NCI-H1436 treated with DMSO at 0.1 percent for 48 hours (cell line): ENCODE data around the gene PON3.

Experiments
- DNase-seq: peaks from one replicate; lab custom pipeline; 2025; lab: John Stamatoyannopoulos, UW

Gene PON3

DNA sequence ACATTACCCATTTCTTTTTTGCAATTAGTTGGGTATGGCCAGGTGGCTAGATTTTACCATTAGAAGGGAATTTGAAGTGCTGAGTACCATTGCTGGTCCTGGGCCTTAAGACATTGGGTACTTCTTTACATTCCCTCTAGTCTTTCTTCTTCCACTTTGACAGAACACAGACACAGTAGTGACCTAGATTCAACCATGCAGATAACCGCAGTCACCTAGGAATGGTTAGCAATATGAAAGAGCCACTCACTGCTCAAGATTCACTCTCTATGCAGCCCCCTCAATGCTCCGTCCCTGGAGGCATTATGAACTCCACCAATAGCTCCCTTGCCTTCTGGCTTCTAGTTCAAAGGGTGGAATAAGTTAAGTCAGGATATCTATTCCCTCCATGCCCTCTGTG, 55.7 kb downstream of the PON3 start:
- no peak for DNase-seq

DNA sequence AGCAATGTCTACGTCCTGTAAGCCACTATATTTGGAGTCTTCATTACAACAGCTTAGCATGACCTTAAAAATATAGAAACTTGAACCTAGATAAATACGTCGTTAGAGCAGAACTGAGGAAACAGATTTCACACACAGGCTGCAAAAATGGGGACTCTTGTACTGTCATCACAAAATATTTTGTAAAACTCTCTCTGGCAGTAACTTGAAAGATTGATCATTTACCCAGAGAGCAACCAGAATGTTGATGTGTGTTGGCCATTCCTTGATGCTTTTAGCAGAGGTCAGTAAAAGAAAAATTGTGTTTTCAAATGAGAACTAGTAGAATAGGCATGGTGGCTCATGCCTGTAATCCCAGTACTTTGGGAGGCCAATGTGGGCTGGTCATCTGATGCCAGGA, 57.3 kb downstream of the PON3 start:
- DNase-seq = no peak

GRCh38 chr7:95335093-95335492, 61.1 kb downstream of the PON3 start:
- DNase-seq = no peak

DNA sequence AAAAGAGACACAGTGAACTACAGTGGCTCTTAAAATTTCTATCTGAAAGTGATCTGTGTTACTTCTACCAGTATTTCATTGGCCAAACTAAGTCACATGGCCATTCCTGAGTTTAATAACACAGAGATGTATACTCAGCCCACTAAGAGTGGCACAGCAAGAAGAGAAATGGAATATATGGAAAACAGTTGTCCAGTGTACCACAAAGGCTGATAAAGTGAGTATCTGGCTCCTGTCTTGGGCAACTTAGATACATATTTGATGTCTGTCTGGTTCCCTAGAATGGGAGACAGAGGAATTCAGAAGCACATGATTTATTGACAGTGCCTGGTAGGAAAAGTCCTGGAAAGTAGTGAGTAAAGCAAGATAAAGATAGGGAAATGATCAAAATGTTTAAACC, 61.7 kb downstream of the PON3 start:
- DNase-seq = no peak

- no peak for DNase-seq
These were observed 65.2 kb downstream of the PON3 start for GRCh38 chr7:95330961-95331337.

- no peak for DNase-seq
These were observed 65.8 kb downstream of the PON3 start for GRCh38 chr7:95330204-95330960.

- no peak for DNase-seq
These were observed 68.8 kb downstream of the PON3 start for GRCh38 chr7:95327356-95327755.

GRCh38 chr7:95324431-95324830, 71.7 kb downstream of the PON3 start, which contains the start of gene PON1:
Gene PON1, minus strand, starts transcription at chr7:95324532. Its CDS starts 57 bp downstream, at chr7:95324475.
- no peak for DNase-seq

GRCh38 chr7:95323410-95324129, 72.6 kb downstream of the PON3 start:
- DNase-seq = no peak

GRCh38 chr7:95322854-95323253, 73.3 kb downstream of the PON3 start:
- no peak for DNase-seq

- no peak for DNase-seq
These were observed 73.8 kb downstream of the PON3 start for GRCh38 chr7:95322396-95322795.

DNA sequence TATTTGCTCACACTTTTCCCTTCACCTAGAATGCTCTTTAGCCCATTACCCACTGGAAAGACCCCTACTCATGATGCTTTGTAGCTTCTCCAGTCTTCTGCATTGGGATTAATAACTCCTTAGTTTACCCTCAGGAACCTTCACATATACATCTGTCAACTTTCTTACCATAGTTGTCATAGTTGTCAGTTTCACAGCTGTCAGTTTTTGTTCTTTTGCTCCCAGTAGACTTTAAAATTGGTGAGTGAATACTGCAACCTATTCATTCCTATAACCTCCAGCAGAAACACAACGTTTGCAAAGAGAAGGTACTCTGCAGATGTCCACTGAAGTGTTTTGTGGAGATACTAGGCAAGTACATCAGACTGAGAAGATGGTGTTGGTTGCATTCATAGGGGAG, 74.5 kb downstream of the PON3 start:
- DNase-seq = no peak

GRCh38 chr7:95320651-95321050, 75.5 kb downstream of the PON3 start:
- DNase-seq = no peak

DNA sequence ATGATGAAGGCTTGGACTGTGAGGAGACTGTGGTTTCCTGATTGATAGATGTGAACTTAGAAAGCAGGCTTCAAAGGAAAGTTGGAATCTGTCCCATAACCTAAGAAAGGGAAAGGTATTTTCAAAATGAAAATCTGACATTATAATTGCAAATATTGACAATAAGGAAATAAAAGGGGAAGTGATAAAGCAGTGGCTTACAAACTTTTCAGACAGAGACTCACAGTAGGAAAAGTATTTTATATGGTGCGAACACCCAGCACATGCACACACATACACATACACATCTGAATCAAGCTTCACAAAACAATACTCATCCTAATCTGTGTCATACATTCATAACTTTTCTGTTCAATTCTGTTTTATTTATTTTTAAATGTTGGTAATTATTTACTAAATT, 76.6 kb downstream of the PON3 start:
- DNase-seq = no peak

GRCh38 chr7:95318501-95319100, 77.6 kb downstream of the PON3 start:
- no peak for DNase-seq

GRCh38 chr7:95317966-95318365, 78.2 kb downstream of the PON3 start:
- no peak for DNase-seq

GRCh38 chr7:95317546-95317945, 78.6 kb downstream of the PON3 start:
- no peak for DNase-seq

GRCh38 chr7:95316588-95316987, 79.6 kb downstream of the PON3 start:
- no peak for DNase-seq

DNA sequence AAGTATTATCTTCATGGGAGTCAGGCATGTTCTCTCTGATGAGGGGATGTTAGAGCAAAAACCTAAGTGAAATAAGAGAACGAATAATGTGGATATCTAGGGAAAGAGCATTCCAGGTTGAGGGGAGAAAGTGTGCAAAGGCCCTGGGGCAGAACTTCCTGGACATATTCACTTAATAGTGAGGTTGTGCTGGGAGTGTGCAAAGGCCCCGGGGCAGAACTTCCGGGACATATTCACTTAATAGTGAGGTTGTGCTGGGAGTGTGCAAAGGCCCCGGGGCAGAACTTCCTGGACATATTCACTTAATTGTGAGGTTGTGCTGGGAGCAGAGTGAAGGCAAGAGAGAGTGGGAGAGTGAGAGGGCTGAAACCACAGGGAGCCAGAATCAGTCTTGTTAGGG, 83.6 kb downstream of the PON3 start:
- DNase-seq = no peak

DNA sequence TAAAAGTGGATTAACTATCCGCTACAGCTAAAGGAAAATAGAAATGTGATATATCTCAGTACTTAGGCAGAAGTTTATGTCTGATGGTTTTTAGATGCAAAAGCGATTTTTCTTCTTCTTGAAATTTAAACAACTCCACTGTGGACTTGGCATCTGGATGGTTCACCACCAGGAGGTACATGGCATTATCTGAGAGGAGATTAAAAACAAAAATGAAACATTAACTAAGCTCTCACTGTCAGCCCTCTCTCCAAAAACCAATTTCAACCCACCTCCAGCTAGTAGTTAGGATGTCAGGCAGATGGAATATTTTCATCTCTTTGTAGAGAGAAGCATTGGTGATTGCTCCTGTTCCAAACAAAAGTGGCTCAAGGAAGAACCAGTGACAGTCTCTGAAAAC, 84.8 kb downstream of the PON3 start:
- no peak for DNase-seq

GRCh38 chr7:95309951-95310350, 86.2 kb downstream of the PON3 start:
- no peak for DNase-seq
